HCT116 (cell line): Measurements from ENCODE around the gene SIK3. TPM values are rescaled to one million over a fixed set of nuclear protein-coding genes. Genes with fewer than 3 reads are reported as not detected.

Experiments used
- ATAC-seq: fragments of 200-7000 bp; cut with Tn5 transposase; 2 replicates; pipeline ENCODE4 v1.9.1; 2020; ENCODE audit warnings: mild to moderate bottlenecking, moderate library complexity
- BruUV-seq: library from RNA; stranded (reverse); fragments of 400-500 nt; replicated peaks from 2 replicates; lab custom pipeline; 2021; lab: Mats Ljungman, UMichigan
- CTCF ChIA-PET: fragments of 300-600 bp; sonication (Branson Sonifier 250); formaldehyde crosslinking; loops from one replicate; lab custom pipeline; 2021; ENCODE audit warnings: antibody characterized with exemption; lab: Charles Lee
- POLR2A ChIA-PET: fragments of 300-600, 350-600 bp; sonication (Branson Sonifier 250); formaldehyde crosslinking; loops from one replicate; lab custom pipeline; 2021; ENCODE audit warnings: antibody characterized with exemption; lab: Charles Lee
- RAD21 ChIA-PET, 2 experiments: fragments of 300-600 bp; sonication (Branson Sonifier 250); formaldehyde crosslinking; loops; one replicate each; lab custom pipeline; 2023; ENCODE audit warnings: low total read pairs in 2 of 2; ENCODE audit not compliant: uncharacterized antibody in 2 of 2, unreplicated experiment in 2 of 2, low non-redundant PET in 1 of 2; lab: Charles Lee
- DNase-seq: peaks from one replicate; pipeline ENCODE4 v3.0.0-alpha.2; 2010; ENCODE audit warnings: low read depth, low spot score
- H2AFZ ChIP-seq: fragments of 200-600 bp; shearing (Covaris generic), sonication (generic); 2 replicates; pipeline ENCODE4 v1.6.1; 2017; ENCODE audit warnings: low read depth, mixed run types, mixed read lengths, antibody characterized with exemption, low read length; ENCODE audit not compliant: poor library complexity, severe bottlenecking
- H3K27ac ChIP-seq: 2 replicates; pipeline ENCODE4 v1.5.1; 2012; ENCODE audit warnings: low read depth, low read length
- H3K27me3 ChIP-seq: fragments of 200-600 bp; sonication (generic); 2 replicates; pipeline ENCODE4 v1.6.1; 2016; ENCODE audit warnings: mixed run types, low read length, mixed read lengths; ENCODE audit not compliant: insufficient read depth
- H3K36me3 ChIP-seq, 2 experiments: fragments of 200-500 bp in 1 of 2; fragments of 200-600 bp in 1 of 2; sonication (Bioruptor generic) in 1 of 2; sonication (generic) in 1 of 2; 2 replicates each; pipeline versions ENCODE4 v1.5.1 to v1.6.1; 2014 to 2016; ENCODE audit warnings: low read length in 2 of 2, inconsistent platforms in 1 of 2, mixed read lengths in 1 of 2, mixed run types in 1 of 2; ENCODE audit not compliant: insufficient read depth in 2 of 2, control insufficient read depth in 1 of 2
- H3K4me1 ChIP-seq, 2 experiments: fragments of 200-600 bp in 1 of 2; sonication (generic) in 1 of 2; 2 replicates each; pipeline versions ENCODE4 v1.5.1 to v1.6.1; 2012 to 2017; ENCODE audit warnings: low read length in 2 of 2, inconsistent platforms in 1 of 2, mild to moderate bottlenecking in 1 of 2, mixed read lengths in 1 of 2, mixed run types in 1 of 2, moderate library complexity in 1 of 2; ENCODE audit not compliant: insufficient read depth in 2 of 2, control insufficient read depth in 1 of 2
- H3K4me2 ChIP-seq: fragments of 200-600 bp; sonication (generic); 2 replicates; pipeline ENCODE4 v1.6.1; 2017; ENCODE audit warnings: mixed run types, low read length, mixed read lengths
- H3K4me3 ChIP-seq, 2 experiments: fragments of 200-600 bp in 1 of 2; sonication (generic) in 1 of 2; replicated peaks in 1 of 2; 2 replicates each; pipeline ENCODE4 v1.5.1; 2011 to 2016; ENCODE audit warnings: low read length in 2 of 2, control low read depth in 1 of 2, low read depth in 1 of 2, mild to moderate bottlenecking in 1 of 2, mixed read lengths in 1 of 2, mixed run types in 1 of 2
- H3K79me2 ChIP-seq: fragments of 200-600 bp; sonication (generic); 2 replicates; pipeline ENCODE4 v1.6.1; 2017; ENCODE audit warnings: mild to moderate bottlenecking, mixed run types, low read length, moderate library complexity, mixed read lengths; ENCODE audit not compliant: insufficient read depth
- H3K9ac ChIP-seq: fragments of 200-600 bp; sonication (generic); 2 replicates; pipeline ENCODE4 v1.6.1; 2016; ENCODE audit warnings: low read length, mixed read lengths
- H3K9me2 ChIP-seq: fragments of 200-600 bp; sonication (generic), shearing (Covaris generic); 2 replicates; pipeline ENCODE4 v1.6.1; 2017; ENCODE audit warnings: mixed run types, mild to moderate bottlenecking, moderate library complexity; ENCODE audit not compliant: insufficient read depth
- H3K9me3 ChIP-seq, 2 experiments: fragments of 200-500 bp in 1 of 2; fragments of 200-600 bp in 1 of 2; sonication (Bioruptor generic) in 1 of 2; sonication (generic) in 1 of 2; 2 replicates each; pipeline ENCODE4 v1.6.1; 2014 to 2017; ENCODE audit warnings: low read length in 2 of 2, mixed read lengths in 2 of 2, inconsistent platforms in 1 of 2, low read depth in 1 of 2, mild to moderate bottlenecking in 1 of 2, mixed run types in 1 of 2, moderate library complexity in 1 of 2; ENCODE audit not compliant: control insufficient read depth in 1 of 2, insufficient read depth in 1 of 2
- H4K20me1 ChIP-seq: fragments of 200-600 bp; sonication (generic), shearing (Covaris generic); 2 replicates; pipeline ENCODE4 v1.6.1; 2017; ENCODE audit warnings: mixed run types, mild to moderate bottlenecking, moderate library complexity; ENCODE audit not compliant: insufficient read depth
- CBX3 ChIP-seq: IDR thresholded peaks from 2 replicates; pipeline ENCODE4 v1.6.1; 2012; ENCODE audit warnings: low read depth
- FOSL1 ChIP-seq: IDR thresholded peaks from 2 replicates; pipeline ENCODE4 v1.6.1; 2012; ENCODE audit warnings: low read depth
- RAD21 ChIP-seq: IDR thresholded peaks from 2 replicates; pipeline ENCODE4 v1.6.1; 2012; ENCODE audit warnings: low read depth, mild to moderate bottlenecking
- SIN3A ChIP-seq: IDR thresholded peaks from 2 replicates; pipeline ENCODE4 v1.6.1; 2012; ENCODE audit warnings: low read depth
- SP1 ChIP-seq: IDR thresholded peaks from 2 replicates; pipeline ENCODE4 v1.6.1; 2012; ENCODE audit warnings: low read depth
- SRF ChIP-seq: IDR thresholded peaks from 2 replicates; pipeline ENCODE4 v1.6.1; 2012; ENCODE audit warnings: low read depth
- YY1 ChIP-seq: IDR thresholded peaks from 2 replicates; pipeline ENCODE4 v1.6.1; 2011; ENCODE audit warnings: low read length, low read depth, moderate library complexity, mild to moderate bottlenecking; ENCODE audit not compliant: insufficient replicate concordance; ENCODE audit errors: extremely low read depth
- ZNF274 ChIP-seq: fragments of 200-500 bp; sonication (Bioruptor generic); IDR thresholded peaks from 2 replicates; pipeline ENCODE4 v1.6.1; 2014; ENCODE audit warnings: mild to moderate bottlenecking, low read depth, low read length, inconsistent platforms
- intact Hi-C: fragments of 100-400 bp; cut with micrococcal nuclease; formaldehyde crosslinking; loops from 2 replicates; pipeline ENCODE4 v1.10.0; 2022
- total RNA-seq: library from RNA; stranded (reverse); gene quantifications from one replicate; pipeline ENCODE4 v1.2.1, GENCODE V29; 2021; ENCODE audit not compliant: unreplicated experiment
- TF ChIP-seq, protein P1 (sequence below): IDR thresholded peaks from 2 replicates; pipeline ENCODE4 v1.6.1; 2012
- TF ChIP-seq, protein P2 (sequence below): IDR thresholded peaks from 2 replicates; pipeline ENCODE4 v1.6.1; 2011; ENCODE audit warnings: mild to moderate bottlenecking, low read length, moderate library complexity; ENCODE audit not compliant: insufficient replicate concordance; ENCODE audit errors: extremely low read depth

Gene SIK3
- total RNA-seq, 1 experiment from 2014 or later: 21.0 TPM

DNA sequence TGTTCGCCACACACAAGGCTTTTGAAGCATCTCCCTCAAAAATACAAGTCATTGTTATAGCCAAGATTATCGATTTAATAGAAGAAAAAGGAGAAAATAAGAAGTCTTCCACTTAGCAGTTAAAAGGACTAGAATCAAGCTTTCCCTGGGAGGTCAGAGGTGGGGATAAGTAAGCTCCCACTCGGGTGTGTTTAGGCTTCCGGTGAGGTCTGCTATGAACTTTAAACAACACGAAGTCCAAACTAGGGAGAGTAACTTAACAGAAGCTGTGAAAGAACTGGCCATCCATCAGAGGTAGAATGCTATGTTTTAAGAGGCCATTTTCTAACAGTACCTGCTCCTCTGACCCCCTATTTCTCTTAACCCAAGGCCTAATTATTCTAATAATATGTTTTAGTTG is 169.4 kb downstream of the SIK3 start:
- H3K27ac ChIP-seq: no peak overlapping the region
- RAD21 ChIA-PET: no interaction called here
- CTCF ChIA-PET: no interaction called here

More for the DNA sequence above, 169.4 kb downstream of the SIK3 start:
- H3K9me3 ChIP-seq: no peaks in the 10 kb centered on the region
- no TSS peak for BruUV-seq
- H3K4me1 ChIP-seq: peaks cover 0 to 10% of the 10 kb centered on the region in 2 experiments; a peak in 2 of 4 replicates
- H3K4me3 ChIP-seq: no peak overlapping the region
- intact Hi-C loops: no loop called here
- no peak for DNase-seq
- no peaks in the 10 kb centered on the region for H3K9me2 ChIP-seq
- TF ChIP-seq SRF (no peak), ZNF274 (no peak), RAD21 (no peak), YY1 (no peak), CBX3 (no peak), SIN3A (no peak), SP1 (no peak), FOSL1 (no peak)
- TF ChIP-seq, protein P1, sequence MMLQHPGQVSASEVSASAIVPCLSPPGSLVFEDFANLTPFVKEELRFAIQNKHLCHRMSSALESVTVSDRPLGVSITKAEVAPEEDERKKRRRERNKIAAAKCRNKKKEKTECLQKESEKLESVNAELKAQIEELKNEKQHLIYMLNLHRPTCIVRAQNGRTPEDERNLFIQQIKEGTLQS: no peak
- TF ChIP-seq, protein P2, sequence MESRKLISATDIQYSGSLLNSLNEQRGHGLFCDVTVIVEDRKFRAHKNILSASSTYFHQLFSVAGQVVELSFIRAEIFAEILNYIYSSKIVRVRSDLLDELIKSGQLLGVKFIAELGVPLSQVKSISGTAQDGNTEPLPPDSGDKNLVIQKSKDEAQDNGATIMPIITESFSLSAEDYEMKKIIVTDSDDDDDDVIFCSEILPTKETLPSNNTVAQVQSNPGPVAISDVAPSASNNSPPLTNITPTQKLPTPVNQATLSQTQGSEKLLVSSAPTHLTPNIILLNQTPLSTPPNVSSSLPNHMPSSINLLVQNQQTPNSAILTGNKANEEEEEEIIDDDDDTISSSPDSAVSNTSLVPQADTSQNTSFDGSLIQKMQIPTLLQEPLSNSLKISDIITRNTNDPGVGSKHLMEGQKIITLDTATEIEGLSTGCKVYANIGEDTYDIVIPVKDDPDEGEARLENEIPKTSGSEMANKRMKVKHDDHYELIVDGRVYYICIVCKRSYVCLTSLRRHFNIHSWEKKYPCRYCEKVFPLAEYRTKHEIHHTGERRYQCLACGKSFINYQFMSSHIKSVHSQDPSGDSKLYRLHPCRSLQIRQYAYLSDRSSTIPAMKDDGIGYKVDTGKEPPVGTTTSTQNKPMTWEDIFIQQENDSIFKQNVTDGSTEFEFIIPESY: no peak
- H3K36me3 ChIP-seq: no peaks in the 10 kb centered on the region
- H3K9ac ChIP-seq: no peak overlapping the region
- ATAC-seq: no peak
- H2AFZ ChIP-seq: no peak overlapping the region
- H3K79me2 ChIP-seq: no peaks in the 10 kb centered on the region; the same call in 1 of the 2 replicates
- POLR2A ChIA-PET: no interaction called here
- no peaks in the 10 kb centered on the region for H4K20me1 ChIP-seq
- H3K4me2 ChIP-seq: no peak overlapping the region
- no peaks in the 10 kb centered on the region for H3K27me3 ChIP-seq
